Erythroblast (primary cell): ENCODE results near the gene FYB2.

Source experiments
- GATA1 ChIP-seq: IDR thresholded peaks from 2 replicates; pipeline ENCODE4 v1.6.1; 2011; ENCODE audit warnings: low read depth, mild to moderate bottlenecking, control low read depth, low read length, moderate library complexity
- POLR2A ChIP-seq: IDR thresholded peaks from 2 replicates; pipeline ENCODE4 v1.6.1; 2011; ENCODE audit warnings: mild to moderate bottlenecking, low read length

- TF ChIP-seq POLR2A (no peak), GATA1 (no peak)
These were observed 31.7 kb upstream of the FYB2 start for GRCh38 chr1:56850922-56851321.
